IPS-18a (cell line): ENCODE results near the gene PDCD1.
"Not testable (repeated sequence)": the region's sequence is repeated elsewhere in the genome, so short reads cannot be mapped to it uniquely, and the experiment has no call there.

ENCODE experiments used
- H3K27ac ChIP-seq: one replicate; pipeline ENCODE4 v1.5.1; 2013; ENCODE audit warnings: low read length
- H3K27me3 ChIP-seq: one replicate; pipeline ENCODE4 v1.6.1; 2013; ENCODE audit warnings: mild to moderate bottlenecking, low read length; ENCODE audit not compliant: control insufficient read depth, insufficient read depth
- H3K36me3 ChIP-seq: one replicate; pipeline ENCODE4 v1.6.1; 2013; ENCODE audit warnings: low read depth, low read length; ENCODE audit not compliant: control insufficient read depth
- H3K4me1 ChIP-seq: one replicate; pipeline ENCODE4 v1.6.1; 2013; ENCODE audit warnings: low read depth, low read length; ENCODE audit not compliant: control insufficient read depth
- H3K4me3 ChIP-seq: one replicate; pipeline ENCODE4 v1.5.1; 2013; ENCODE audit warnings: low read length
- H3K9ac ChIP-seq: one replicate; pipeline ENCODE4 v1.6.1; 2013; ENCODE audit warnings: mild to moderate bottlenecking, low read length, moderate library complexity
- H3K9me3 ChIP-seq: one replicate; pipeline ENCODE4 v1.6.1; 2013; ENCODE audit warnings: low read depth, low read length; ENCODE audit not compliant: control insufficient read depth

The PDCD1 gene

DNA sequence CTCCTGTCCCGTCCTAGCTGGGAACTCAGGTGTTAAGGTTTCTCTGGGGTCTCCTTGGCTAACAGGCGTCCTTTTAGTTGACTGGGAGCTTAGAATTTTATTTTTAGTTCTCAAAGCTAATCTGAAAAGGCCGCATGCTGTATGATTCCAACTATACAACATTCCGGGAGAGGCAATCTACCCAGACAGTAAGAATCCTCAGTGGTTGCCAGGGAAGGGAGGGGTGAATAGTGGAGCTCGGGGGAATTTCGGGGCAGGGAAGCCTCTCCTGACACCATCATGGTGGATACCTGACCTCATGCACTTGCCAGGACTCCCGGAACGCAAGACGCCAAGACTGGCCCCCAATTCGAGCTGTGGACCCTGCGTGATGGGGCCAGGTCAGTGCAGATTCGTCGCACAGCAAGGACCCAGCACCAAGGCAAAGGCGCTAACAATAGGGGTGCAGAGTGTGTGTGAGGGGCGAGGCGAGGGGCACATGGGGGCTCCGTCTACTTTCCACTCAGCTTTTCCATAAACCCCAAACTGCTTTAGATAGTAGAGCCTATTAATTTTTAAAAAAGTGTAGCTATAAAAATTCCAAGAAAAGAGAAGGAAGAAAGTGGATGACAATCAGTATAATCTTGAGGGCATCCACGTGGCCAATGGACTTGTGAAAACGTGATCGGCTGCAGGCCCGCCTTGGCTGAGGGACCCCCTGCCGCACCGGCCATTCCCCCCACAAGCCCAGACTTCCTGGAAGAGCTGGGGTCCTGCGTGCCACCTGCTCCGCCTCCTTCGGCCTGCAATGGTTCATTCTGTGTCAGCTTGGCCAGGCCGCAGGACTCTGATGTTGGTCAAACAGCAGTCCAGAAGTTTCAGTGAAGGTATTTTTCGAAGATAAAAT, 17.3 kb downstream of the PDCD1 start:
- Histone ChIP-seq H3K27ac (no peak overlapping the region), H3K4me3 (no peak overlapping the region), H3K4me1 (no peaks in the 10 kb centered on the region), H3K27me3 (peaks cover 48% of the 10 kb centered on the region), H3K36me3 (no peaks in the 10 kb centered on the region), H3K9ac (no peak overlapping the region), H3K9me3 (no peaks in the 10 kb centered on the region)

DNA sequence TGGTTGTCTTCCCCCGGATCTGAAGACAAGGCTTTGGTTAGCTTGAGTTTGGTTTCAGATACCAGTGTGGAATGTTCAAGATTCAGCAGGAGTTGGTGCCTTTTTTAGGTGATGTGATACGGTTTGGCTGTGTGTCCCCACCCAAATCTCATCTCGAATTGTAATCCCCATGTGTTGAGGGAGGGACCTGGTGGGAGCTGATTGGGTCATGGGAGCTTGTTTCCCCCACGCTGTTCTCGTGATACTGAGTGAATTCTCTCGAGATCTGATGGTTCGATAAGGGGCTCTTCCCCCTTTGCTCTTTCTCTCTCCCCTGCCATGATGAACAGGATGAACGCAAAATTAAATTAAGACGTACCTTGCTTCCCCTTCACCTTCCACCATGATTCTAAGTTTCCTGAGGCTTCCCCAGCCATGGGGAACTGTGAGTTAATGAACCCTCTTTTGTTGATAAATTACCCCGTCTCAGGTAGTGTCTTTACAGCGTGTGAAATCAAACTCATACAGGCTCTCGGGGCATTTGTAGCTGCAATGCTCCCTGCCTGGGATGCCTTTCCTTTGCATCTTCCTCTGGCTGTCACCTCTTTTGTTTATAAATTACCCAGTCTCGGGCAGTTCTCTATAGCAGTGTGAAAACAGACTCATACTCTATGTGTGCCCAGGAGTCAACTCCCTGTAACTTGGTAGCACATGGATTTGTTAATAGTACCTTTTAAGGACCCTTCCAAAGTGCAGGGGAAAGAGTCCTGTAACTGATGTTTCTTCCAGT, 21.3 kb downstream of the PDCD1 start:
- Histone ChIP-seq H3K27ac (no peak overlapping the region), H3K36me3 (no peaks in the 10 kb centered on the region), H3K9ac (no peak overlapping the region), H3K4me1 (no peaks in the 10 kb centered on the region), H3K9me3 (no peaks in the 10 kb centered on the region), H3K27me3 (peaks cover 9% of the 10 kb centered on the region), H3K4me3 (no peak overlapping the region)

DNA sequence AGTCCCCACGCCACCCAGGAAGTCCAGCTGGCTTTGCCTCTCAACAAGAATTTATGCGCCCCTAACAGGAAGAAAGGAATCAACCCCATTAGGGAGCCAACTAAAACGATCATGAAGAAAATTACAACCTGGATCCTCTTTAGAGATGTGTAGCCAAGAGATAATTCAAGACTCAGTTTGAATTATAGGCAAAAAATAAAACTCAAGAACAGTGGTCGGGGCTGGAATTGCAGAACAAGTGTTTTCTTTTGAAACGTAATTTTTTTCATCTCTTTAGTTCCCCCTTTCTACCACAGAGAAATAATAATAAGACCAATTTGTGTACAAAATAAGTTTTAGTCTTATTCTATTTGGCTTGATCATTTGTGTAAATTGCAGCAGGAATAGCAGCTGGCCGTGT, 22.4 kb downstream of the PDCD1 start:
- Histone ChIP-seq H3K27ac (no peak overlapping the region), H3K9me3 (no peaks in the 10 kb centered on the region), H3K4me1 (no peaks in the 10 kb centered on the region), H3K36me3 (no peaks in the 10 kb centered on the region), H3K4me3 (no peak overlapping the region), H3K9ac (no peak overlapping the region), H3K27me3 (no peaks in the 10 kb centered on the region)

DNA sequence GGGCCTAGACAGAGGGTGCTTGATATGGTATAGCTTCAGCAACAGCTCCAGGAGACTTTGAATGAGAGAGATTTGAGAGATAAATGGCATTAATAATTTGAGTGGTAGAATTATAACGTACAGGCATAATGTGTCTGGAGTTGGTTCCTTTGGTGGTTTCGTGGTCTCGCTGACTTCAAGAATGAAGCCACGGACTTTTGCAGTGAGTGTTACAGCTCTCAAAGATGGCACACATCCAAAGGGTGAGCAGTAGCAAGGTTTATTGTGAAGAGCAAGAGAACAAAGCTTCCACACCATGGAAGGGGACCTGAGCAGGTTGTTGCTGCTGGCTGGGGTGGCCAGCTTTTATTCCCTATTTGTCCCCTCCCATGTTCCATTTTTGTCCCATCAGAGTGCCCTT, 23.1 kb downstream of the PDCD1 start:
- H3K4me1 ChIP-seq, result no peaks in the 10 kb centered on the region

DNA sequence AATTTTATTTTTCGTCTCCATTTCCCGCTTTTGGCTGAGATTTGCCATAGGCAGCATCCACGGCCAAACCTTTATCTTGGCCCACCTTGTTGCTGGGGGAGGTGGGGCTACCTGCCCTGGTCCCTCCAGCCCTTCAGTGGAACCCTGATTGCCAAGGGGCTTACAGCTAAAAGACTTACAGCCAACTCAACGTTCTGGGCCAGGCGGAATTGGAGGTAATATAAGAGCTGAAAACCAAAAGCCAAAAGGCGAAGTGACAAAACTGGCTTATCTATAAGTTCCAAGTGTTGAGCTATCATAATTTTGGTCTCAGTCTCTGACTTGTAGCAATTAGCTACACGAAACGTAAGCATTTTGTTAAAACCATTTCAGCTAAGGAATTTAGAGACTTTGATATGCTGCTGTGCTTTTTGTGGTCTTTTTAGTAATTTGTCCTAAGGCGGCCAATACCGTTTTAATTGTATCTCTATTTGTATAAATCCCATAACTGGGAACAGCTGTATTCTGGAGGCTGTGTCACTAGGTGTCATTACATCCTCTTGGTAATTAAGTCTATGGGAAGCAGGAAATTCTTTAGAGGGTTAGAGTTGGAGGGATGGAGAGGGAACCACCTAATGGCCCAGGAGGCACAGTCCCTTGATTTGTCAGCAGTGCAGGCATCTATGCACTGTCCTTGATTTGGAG, 24.0 kb downstream of the PDCD1 start:
- Histone ChIP-seq H3K9ac (no peak overlapping the region), H3K9me3 (no peaks in the 10 kb centered on the region), H3K36me3 (no peaks in the 10 kb centered on the region), H3K27ac (no peak overlapping the region), H3K4me3 (no peak overlapping the region), H3K4me1 (no peaks in the 10 kb centered on the region), H3K27me3 (no peaks in the 10 kb centered on the region)

More for the DNA sequence above, 23.1 kb downstream of the PDCD1 start:
- Histone ChIP-seq H3K27me3 (no peaks in the 10 kb centered on the region), H3K9me3 (no peaks in the 10 kb centered on the region), H3K27ac (no peak overlapping the region), H3K9ac (no peak overlapping the region), H3K4me3 (no peak overlapping the region), H3K36me3 (no peaks in the 10 kb centered on the region)

DNA sequence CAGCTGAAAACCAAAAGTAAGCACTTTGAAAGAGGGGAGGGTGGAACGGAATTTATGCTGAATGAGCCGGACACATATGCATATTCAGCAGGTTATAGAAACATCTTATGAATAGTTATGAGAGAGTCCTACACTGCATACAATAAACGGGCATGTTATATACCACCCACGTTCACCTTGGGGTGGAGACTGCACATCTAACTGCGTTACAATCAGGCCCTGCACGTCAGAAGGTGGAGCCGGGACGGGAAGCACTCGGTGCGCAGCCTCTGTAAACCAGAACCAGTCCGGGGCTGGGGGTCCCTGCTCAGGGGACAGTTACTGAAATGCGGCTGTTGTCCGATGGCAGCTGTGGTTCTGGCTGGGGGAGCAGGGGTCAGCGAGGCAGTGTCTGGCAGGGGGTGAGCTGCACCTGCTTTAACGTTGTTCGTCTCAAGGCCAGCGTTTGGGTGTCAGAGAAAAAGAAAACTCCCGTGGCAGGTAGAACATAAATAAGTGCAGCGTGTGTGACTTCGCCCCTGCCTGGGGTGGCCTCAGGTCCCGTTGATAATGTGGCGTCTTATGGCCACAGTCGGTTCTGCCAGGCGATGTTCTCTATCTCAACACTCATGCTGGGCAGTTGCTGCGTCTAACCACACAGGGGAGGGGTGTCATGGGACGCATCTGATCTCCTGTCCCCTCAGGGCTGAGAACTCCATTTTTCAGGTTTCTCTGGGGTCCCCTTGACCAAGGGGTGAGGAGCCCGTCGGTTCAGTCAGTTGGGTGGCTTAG, 24.8 kb downstream of the PDCD1 start:
- not testable (repeated sequence) for H3K27ac ChIP-seq, H3K9me3 ChIP-seq, H3K9ac ChIP-seq, H3K36me3 ChIP-seq, H3K4me3 ChIP-seq, H3K4me1 ChIP-seq, H3K27me3 ChIP-seq

DNA sequence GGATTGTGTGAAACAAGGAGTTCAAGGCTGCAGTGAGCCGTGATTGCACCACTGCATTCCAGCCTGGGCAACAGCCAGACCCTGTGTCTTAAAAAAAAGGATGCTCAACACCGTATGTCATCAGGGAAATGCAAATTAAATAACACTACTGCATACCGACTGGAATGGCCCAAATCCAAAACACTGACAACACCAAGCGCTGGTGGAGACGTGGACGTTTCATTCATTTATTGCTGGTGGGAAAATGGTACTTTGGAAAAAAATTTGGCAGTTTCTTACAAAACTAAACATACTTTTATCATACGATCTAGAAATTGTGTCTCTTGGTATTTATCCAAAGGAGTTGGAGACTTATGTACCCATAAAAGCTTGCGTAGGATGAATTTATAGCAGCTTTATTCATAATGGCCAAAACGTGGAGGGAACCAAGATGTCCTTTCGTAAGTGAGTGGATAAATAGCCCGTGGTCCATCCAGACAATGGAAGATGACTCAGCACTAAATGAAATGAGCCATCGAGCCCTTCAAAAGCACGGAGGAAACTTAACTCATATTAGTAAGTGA, 25.5 kb downstream of the PDCD1 start:
- H3K27me3 ChIP-seq, result no peaks in the 10 kb centered on the region
- no peaks in the 10 kb centered on the region for H3K36me3 ChIP-seq
- no peak overlapping the region for H3K4me3 ChIP-seq
- no peaks in the 10 kb centered on the region for H3K9me3 ChIP-seq
- H3K9ac ChIP-seq, result no peak overlapping the region
- no peak overlapping the region for H3K27ac ChIP-seq
- no peaks in the 10 kb centered on the region for H3K4me1 ChIP-seq

DNA sequence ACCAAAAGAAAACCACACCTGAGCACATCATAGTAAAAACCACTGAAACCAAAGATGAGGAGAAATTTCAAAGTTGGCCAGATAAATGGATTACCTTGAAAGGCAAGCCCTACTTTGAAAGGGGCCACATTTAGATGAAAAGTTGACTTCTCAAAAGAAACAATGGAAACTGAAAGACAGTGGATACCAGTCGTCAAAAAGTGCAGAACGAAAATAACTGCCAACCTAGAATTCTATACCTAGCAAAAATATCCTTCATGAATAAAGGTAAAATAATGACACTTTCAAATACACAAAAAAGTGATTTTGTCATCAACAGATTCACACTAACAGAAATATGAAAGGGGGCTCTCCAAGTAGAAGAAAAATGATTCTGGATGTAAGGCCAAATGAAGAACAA, 31.3 kb downstream of the PDCD1 start:
- Histone ChIP-seq H3K9me3 (peaks cover 8% of the 10 kb centered on the region), H3K27me3 (peaks cover 9% of the 10 kb centered on the region), H3K4me3 (no peak overlapping the region), H3K4me1 (no peaks in the 10 kb centered on the region), H3K27ac (no peak overlapping the region), H3K9ac (no peak overlapping the region), H3K36me3 (no peaks in the 10 kb centered on the region)

DNA sequence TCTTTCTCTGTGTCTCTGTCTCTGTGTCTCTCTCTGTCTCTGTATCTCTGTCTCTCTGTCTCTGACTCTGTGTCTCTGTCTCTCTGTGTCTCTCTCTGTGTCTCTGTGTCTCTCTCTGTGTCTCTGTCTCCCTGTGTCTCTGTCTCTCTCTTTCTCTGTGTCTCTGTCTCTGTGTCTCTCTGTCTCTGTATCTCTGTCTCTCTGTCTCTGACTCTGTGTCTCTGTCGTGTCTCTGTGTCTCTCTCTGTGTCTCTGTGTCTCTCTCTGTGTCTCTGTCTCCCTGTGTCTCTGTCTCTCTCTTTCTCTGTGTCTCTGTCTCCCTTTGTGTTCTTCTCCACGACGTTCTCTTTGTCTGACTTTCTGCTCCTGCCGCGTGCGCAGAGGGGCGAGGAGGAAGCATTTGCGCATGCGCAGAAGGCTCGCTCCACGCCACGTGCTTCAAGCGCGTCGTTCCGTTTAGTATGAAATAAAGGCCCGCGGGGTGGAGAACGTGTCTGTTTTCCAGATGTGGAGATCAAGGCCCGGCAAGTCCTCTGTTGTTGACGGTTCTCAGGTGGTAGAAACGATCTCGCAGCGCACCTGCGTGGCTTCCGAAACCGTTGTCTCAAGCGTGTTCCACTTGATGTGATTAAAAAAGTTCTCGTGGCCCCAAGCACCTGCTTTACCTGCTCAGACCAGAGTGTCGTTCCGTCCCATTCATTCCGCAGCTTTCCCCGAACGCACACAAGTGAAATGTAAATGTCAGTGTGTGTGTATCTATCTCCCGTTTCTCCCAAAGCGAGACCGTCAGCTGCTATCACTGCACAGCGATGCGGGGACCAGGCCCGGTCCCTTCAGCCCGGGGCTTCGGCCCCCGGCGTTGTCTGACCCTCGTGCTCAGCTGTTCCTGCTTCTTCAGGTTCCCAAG, 34.9 kb downstream of the PDCD1 start:
- H3K36me3 ChIP-seq, H3K27ac ChIP-seq, H3K27me3 ChIP-seq, H3K4me3 ChIP-seq, H3K9ac ChIP-seq, H3K9me3 ChIP-seq, H3K4me1 ChIP-seq: not testable (repeated sequence)

DNA sequence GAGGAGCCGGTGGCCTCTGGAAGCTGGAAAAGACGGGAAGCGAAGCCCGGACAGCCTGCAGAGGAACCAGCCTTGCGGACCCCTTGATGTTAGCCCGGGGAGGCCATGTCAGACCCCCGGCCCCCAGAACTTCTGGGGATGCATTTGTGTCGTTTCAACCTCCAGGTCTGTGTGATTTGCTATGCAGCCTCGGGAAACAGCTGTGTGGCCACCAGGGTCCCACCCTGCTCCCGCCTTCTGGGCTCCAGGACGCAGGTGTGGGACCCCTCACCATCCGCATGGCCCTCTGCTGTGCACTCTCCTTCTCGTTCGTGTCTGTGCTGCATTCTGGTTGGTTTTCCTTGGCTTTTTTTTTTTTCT, 36.5 kb downstream of the PDCD1 start:
- no peak overlapping the region for H3K27ac ChIP-seq
- no peaks in the 10 kb centered on the region for H3K36me3 ChIP-seq
- H3K4me3 ChIP-seq, result no peak overlapping the region
- peaks cover 9% of the 10 kb centered on the region for H3K27me3 ChIP-seq
- no peaks in the 10 kb centered on the region for H3K4me1 ChIP-seq
- no peak overlapping the region for H3K9ac ChIP-seq
- H3K9me3 ChIP-seq, result peaks cover 4% of the 10 kb centered on the region
